K562 (cell line): ENCODE results near the gene IL23A. TPM values are rescaled to one million over a fixed set of nuclear protein-coding genes. Genes with fewer than 3 reads are reported as not detected.

Experiments used
- CAMTA2 ChIP-seq: fragments of 250-450 bp; sonication (Bioruptor Pico); conservative IDR thresholded peaks from 2 replicates; pipeline ENCODE4 v1.5.1; 2022
- CUX1 ChIP-seq: fragments of 200-800 bp; sonication (Bioruptor generic); IDR thresholded peaks from 2 replicates; pipeline ENCODE4 v1.6.1; 2016; ENCODE audit warnings: missing genetic modification characterization, missing compliant biosample characterization
- FIP1L1 ChIP-seq: fragments of 200-400 bp; formaldehyde crosslinking; IDR thresholded peaks from 2 replicates; pipeline ENCODE4 v1.6.1; 2018; ENCODE audit warnings: mild to moderate bottlenecking, low read depth, low read length; ENCODE audit not compliant: poor library complexity, severe bottlenecking
- MBD2 ChIP-seq: sonication (generic); IDR thresholded peaks from 2 replicates; pipeline ENCODE4 v1.6.1; 2016; ENCODE audit warnings: low read depth, borderline replicate concordance
- MCM2 ChIP-seq: fragments of 450-650 bp; IDR thresholded peaks from 2 replicates; pipeline ENCODE4 v1.6.1; 2017; ENCODE audit warnings: low read depth, mild to moderate bottlenecking
- MTA2 ChIP-seq: fragments of 450-650 bp; IDR thresholded peaks from 2 replicates; pipeline ENCODE4 v1.6.1; 2016; ENCODE audit warnings: low read depth
- NCOR1 ChIP-seq: fragments of 450-650 bp; IDR thresholded peaks from 2 replicates; pipeline ENCODE4 v1.6.1; 2016; ENCODE audit warnings: mild to moderate bottlenecking, moderate library complexity
- REST ChIP-seq, 2 experiments: fragments of 450-650 bp; formaldehyde crosslinking in 1 of 2; IDR thresholded peaks; 2 replicates each; pipeline versions ENCODE4 v1.4.0 to v1.6.1; 2014 to 2020; ENCODE audit warnings: mild to moderate bottlenecking in 2 of 2, borderline replicate concordance in 1 of 2, low read depth in 1 of 2
- RFX1 ChIP-seq: fragments of 450-650 bp; IDR thresholded peaks from 2 replicates; pipeline ENCODE4 v1.6.1; 2016; ENCODE audit warnings: mild to moderate bottlenecking, moderate library complexity
- SETDB1 ChIP-seq: IDR thresholded peaks from one replicate; pipeline ENCODE4 v1.6.1; 2012; ENCODE audit warnings: low read length, control low read depth, inconsistent platforms
- SPI1 ChIP-seq: IDR thresholded peaks from 2 replicates; pipeline ENCODE4 v1.6.1; 2011; ENCODE audit warnings: low read depth, low read length, control low read depth, borderline replicate concordance
- TBL1XR1 ChIP-seq, 2 experiments: IDR thresholded peaks; 2 replicates each; pipeline ENCODE4 v1.6.1; 2012; ENCODE audit warnings: improper control_type of control experiment in 2 of 2, low read length in 2 of 2, mild to moderate bottlenecking in 1 of 2
- ZNF707 ChIP-seq: fragments of 250-450 bp; sonication (Bioruptor Pico); conservative IDR thresholded peaks from 2 replicates; pipeline ENCODE4 v1.8.0; 2022; ENCODE audit warnings: inconsistent platforms, mild to moderate bottlenecking, moderate library complexity
- ZNF79 ChIP-seq: fragments of 250-450 bp; sonication (Bioruptor Pico); IDR thresholded peaks from 2 replicates; pipeline ENCODE4 v1.4.0; 2020; ENCODE audit warnings: low read depth, mild to moderate bottlenecking, moderate library complexity
- polyA plus RNA-seq, 8 experiments: library from polyadenylated mRNA; depleted of rRNA in 4 of 8; stranded (reverse) in 5 of 8; unstranded in 3 of 8; fragments of >200 nt; fragmentation: Nextera tagmentation in 2 of 8; fragmentation: Illumina TruSeq in 1 of 8; extraction: Ambion mirVana in 2 of 8; extraction: Trizol in 1 of 8; gene quantifications; 2 replicates each; pipeline versions ENCODE4 v1.2.1 to v1.2.3, GENCODE V29; 2011 to 2014; ENCODE audit warnings: inconsistent platforms in 1 of 8, missing spikeins in 1 of 8
- total RNA-seq, 7 experiments: library from RNA; depleted of rRNA in 6 of 7; stranded (reverse); fragments of >200 nt in 6 of 7; fragmentation: Illumina TruSeq in 2 of 7; extraction: Trizol in 2 of 7; gene quantifications; 2 replicates each; pipeline versions ENCODE4 v1.2.1 to v1.2.3, GENCODE V29; 2011 to 2021; ENCODE audit warnings: low replicate concordance in 1 of 7

The IL23A gene
- total and polyA plus RNA-seq, 9 of the 15 experiments (the other 6 are each of a cell fraction or from before 2014, with no cell fraction given), result 4.4 to 37.2 (median 9.6) TPM

- TF ChIP-seq REST (IDR thresholded peaks at IDR 0.05; ENCODE audit: borderline replicate concordance) (no peak), REST (CRISPR knock-in tag; IDR thresholded peaks at IDR 0.05; ENCODE audit: low read depth) (no peak), MBD2 (0 out of 2 replicates have a peak, but pooled peaks have one; percentile 20), MTA2 (peak; percentile 76), SETDB1 (no peak), NCOR1 (peak; percentile 88), SPI1 (no peak), ZNF707 (CRISPR knock-in tag) (no peak), CAMTA2 (CRISPR knock-in tag) (no peak), CUX1 (CRISPR knock-in tag) (peak; percentile 70; the same call in 1 of the 2 replicates), ZNF79 (CRISPR knock-in tag) (no peak), FIP1L1 (no peak), MCM2 (no peak), RFX1 (no peak), TBL1XR1 (IDR thresholded peaks at IDR 0.05; ENCODE audit: low read length in 2 of 2) (peak in 1 of 2 experiments; percentile 85; a peak in 2 of 4 replicates)
Measured at GRCh38 chr12:56300644-56301464, 37.8 kb upstream of the IL23A start (continued).
